K562 (cell line): ENCODE data around the gene DNAJB1. TPM values are rescaled to one million over a fixed set of nuclear protein-coding genes. Genes with fewer than 3 reads are reported as not detected.

Experiments
- BDP1 ChIP-seq: IDR thresholded peaks from 3 replicates; pipeline ENCODE4 v1.6.1; 2011; ENCODE audit not compliant: insufficient read length, insufficient read depth
- CREB3L1 ChIP-seq: fragments of 450-650 bp; IDR thresholded peaks from 2 replicates; pipeline ENCODE4 v1.6.1; 2014; ENCODE audit warnings: low read depth, mild to moderate bottlenecking, moderate library complexity, borderline replicate concordance
- DMBX1 ChIP-seq: fragments of 250-450 bp; sonication (Bioruptor Pico); IDR thresholded peaks from 2 replicates; pipeline ENCODE4 v1.8.0; 2022; ENCODE audit warnings: inconsistent platforms, mild to moderate bottlenecking, moderate library complexity, borderline replicate concordance
- FOXK1 ChIP-seq: sonication (generic); formaldehyde crosslinking; IDR thresholded peaks from 2 replicates; pipeline ENCODE4 v1.8.0; 2022; ENCODE audit warnings: missing genetic modification reagents, mild to moderate bottlenecking, borderline replicate concordance
- FOXP4 ChIP-seq: sonication (generic); formaldehyde crosslinking; IDR thresholded peaks from 2 replicates; pipeline ENCODE4 v1.8.0; 2022; ENCODE audit warnings: mild to moderate bottlenecking, missing genetic modification reagents, borderline replicate concordance
- KDM5B ChIP-seq: fragments of 200-600 bp; sonication (generic); IDR thresholded peaks from 2 replicates; pipeline ENCODE4 v1.6.1; 2012; ENCODE audit warnings: low read depth, mild to moderate bottlenecking, moderate library complexity, low read length, control low read depth, inconsistent platforms; ENCODE audit not compliant: insufficient replicate concordance
- SIRT6 ChIP-seq: IDR thresholded peaks from one replicate; pipeline ENCODE4 v1.6.1; 2012; ENCODE audit warnings: low read depth, mild to moderate bottlenecking, control low read depth, inconsistent platforms, low read length, moderate library complexity
- TEAD4 ChIP-seq, 2 experiments: sonication (generic) in 1 of 2; formaldehyde crosslinking in 1 of 2; IDR thresholded peaks; 2 replicates each; pipeline versions ENCODE4 v1.6.1 to v1.8.0; 2012 to 2022; ENCODE audit warnings: borderline replicate concordance in 1 of 2, inconsistent platforms in 1 of 2, low read length in 1 of 2, mild to moderate bottlenecking in 1 of 2, missing genetic modification reagents in 1 of 2
- THRA ChIP-seq: fragments of 450-650 bp; IDR thresholded peaks from 2 replicates; pipeline ENCODE4 v1.6.1; 2017; ENCODE audit warnings: mild to moderate bottlenecking, moderate library complexity
- ZBTB40 ChIP-seq, 2 experiments: fragments of 450-650 bp in 1 of 2; sonication (generic) in 1 of 2; formaldehyde crosslinking in 1 of 2; IDR thresholded peaks; 2 replicates each; pipeline versions ENCODE4 v1.7.1 to v1.9.0; 2016 to 2022; ENCODE audit warnings: inconsistent platforms in 1 of 2, mild to moderate bottlenecking in 1 of 2, missing genetic modification reagents in 1 of 2
- polyA plus RNA-seq, 8 experiments: library from polyadenylated mRNA; depleted of rRNA in 4 of 8; stranded (reverse) in 5 of 8; unstranded in 3 of 8; fragments of >200 nt; fragmentation: Nextera tagmentation in 2 of 8; fragmentation: Illumina TruSeq in 1 of 8; extraction: Ambion mirVana in 2 of 8; extraction: Trizol in 1 of 8; gene quantifications; 2 replicates each; pipeline versions ENCODE4 v1.2.1 to v1.2.3, GENCODE V29; 2011 to 2014; ENCODE audit warnings: inconsistent platforms in 1 of 8, missing spikeins in 1 of 8
- total RNA-seq, 7 experiments: library from RNA; depleted of rRNA in 6 of 7; stranded (reverse); fragments of >200 nt in 6 of 7; fragmentation: Illumina TruSeq in 2 of 7; extraction: Trizol in 2 of 7; gene quantifications; 2 replicates each; pipeline versions ENCODE4 v1.2.1 to v1.2.3, GENCODE V29; 2011 to 2021; ENCODE audit warnings: low replicate concordance in 1 of 7

Gene DNAJB1
- total and polyA plus RNA-seq, 9 of the 15 experiments (the other 6 are each of a cell fraction or from before 2014, with no cell fraction given): 13.2 to 113 (median 62.1) TPM

GRCh38 chr19:14528419-14529253 is 10.4 kb upstream of the DNAJB1 start (continued):
- TF ChIP-seq DMBX1 (no peak), THRA (no peak), FOXK1 (CRISPR knock-in tag) (0 out of 2 replicates have a peak, but pooled peaks have one; percentile 17), CREB3L1 (no peak), KDM5B (no peak), ZBTB40 (IDR thresholded peaks at IDR 0.05) (peak; percentile 56), ZBTB40 (CRISPR knock-in tag; IDR thresholded peaks at IDR 0.05) (no peak), FOXP4 (CRISPR knock-in tag) (no peak), TEAD4 (IDR thresholded peaks at IDR 0.05; ENCODE audit: low read length) (0 out of 2 replicates have a peak, but pooled peaks have one; percentile 9), TEAD4 (CRISPR knock-in tag; IDR thresholded peaks at IDR 0.05; ENCODE audit: borderline replicate concordance) (no peak), SIRT6 (no peak), BDP1 (no peak)
